ENCODE measurements around the gene KIAA1958.

Gene KIAA1958

GRCh38 chr9:112546149-112547012 lies 59.8 kb downstream of the KIAA1958 start:
- no peaks in the 10 kb centered on the region for H3K27me3 ChIP-seq (ENCODE audit: insufficient read depth, poor library complexity, severe bottlenecking)
- no peak for DNase-seq (ENCODE audit: low read depth in 1 of 2, low spot score in 1 of 2)
- no peak for TF ChIP-seq CTCF (IDR thresholded peaks at IDR 0.05; ENCODE audit: insufficient read depth, low read length)
- TF ChIP-seq SPI1 (IDR thresholded peaks at IDR 0.05; ENCODE audit: borderline replicate concordance, low read depth), result no peak
- TF ChIP-seq REST (IDR thresholded peaks at IDR 0.05; ENCODE audit: insufficient replicate concordance, low read depth), result no peak
- TF ChIP-seq POLR2AphosphoS5 (IDR thresholded peaks at IDR 0.05; ENCODE audit: low read depth), result no peak
- TF ChIP-seq GABPA (IDR thresholded peaks at IDR 0.05; ENCODE audit: low read depth), result no peak
- H3K4me3 ChIP-seq (replicated peaks; ENCODE audit: insufficient read depth, low read length), result no peak overlapping the region
- H3K27ac ChIP-seq (replicated peaks), result no peak overlapping the region

- DNase-seq (ENCODE audit: low read depth in 1 of 2, low spot score in 1 of 2), result no peak
- H3K27ac ChIP-seq (replicated peaks), result no peak overlapping the region
- H3K4me3 ChIP-seq (replicated peaks; ENCODE audit: insufficient read depth, low read length), result no peak overlapping the region
- H3K27me3 ChIP-seq (ENCODE audit: insufficient read depth, poor library complexity, severe bottlenecking), result no peaks in the 10 kb centered on the region
- TF ChIP-seq GABPA (IDR thresholded peaks at IDR 0.05; ENCODE audit: low read depth) (no peak), POLR2AphosphoS5 (IDR thresholded peaks at IDR 0.05; ENCODE audit: low read depth) (no peak), REST (IDR thresholded peaks at IDR 0.05; ENCODE audit: insufficient replicate concordance, low read depth) (no peak), SPI1 (IDR thresholded peaks at IDR 0.05; ENCODE audit: borderline replicate concordance, low read depth) (no peak)
Observed at GRCh38 chr9:112548051-112548440, 61.4 kb downstream of the KIAA1958 start.

- H3K27ac ChIP-seq (replicated peaks), result no peak overlapping the region
- TF ChIP-seq POLR2AphosphoS5 (IDR thresholded peaks at IDR 0.05; ENCODE audit: low read depth) (no peak), SPI1 (IDR thresholded peaks at IDR 0.05; ENCODE audit: borderline replicate concordance, low read depth) (no peak), REST (IDR thresholded peaks at IDR 0.05; ENCODE audit: insufficient replicate concordance, low read depth) (no peak), CTCF (IDR thresholded peaks at IDR 0.05; ENCODE audit: insufficient read depth, low read length) (no peak), GABPA (IDR thresholded peaks at IDR 0.05; ENCODE audit: low read depth) (no peak)
- no peaks in the 10 kb centered on the region for H3K27me3 ChIP-seq (ENCODE audit: insufficient read depth, poor library complexity, severe bottlenecking)
- no peak overlapping the region for H3K4me3 ChIP-seq (replicated peaks; ENCODE audit: insufficient read depth, low read length)
- DNase-seq (ENCODE audit: low read depth in 1 of 2, low spot score in 1 of 2), result no peak
Observed at GRCh38 chr9:112548836-112549595, 62.4 kb downstream of the KIAA1958 start.

All from HL-60 (cell line).